Left renal pelvis (tissue), 4 donors: ENCODE measurements around the gene RFC5. TPM values are rescaled to one million over a fixed set of nuclear protein-coding genes. Genes with fewer than 3 reads are reported as not detected.
"Not testable (repeated sequence)": the region's sequence is repeated elsewhere in the genome, so short reads cannot be mapped to it uniquely, and the experiment has no call there.

Experiments
- DNase-seq, 4 donors: peaks; one replicate each; pipeline ENCODE4 v3.0.0-alpha.2; 2013; ENCODE audit warnings: low read depth in 4 of 4, low spot score in 3 of 4
- polyA plus RNA-seq, 4 donors: library from polyadenylated mRNA; unstranded; fragments of 120-200 nt; gene quantifications; one replicate each; pipeline ENCODE4 v1.2.1, GENCODE V29; 2013; ENCODE audit not compliant: insufficient read length in 4 of 4

RFC5 gene, protein sequence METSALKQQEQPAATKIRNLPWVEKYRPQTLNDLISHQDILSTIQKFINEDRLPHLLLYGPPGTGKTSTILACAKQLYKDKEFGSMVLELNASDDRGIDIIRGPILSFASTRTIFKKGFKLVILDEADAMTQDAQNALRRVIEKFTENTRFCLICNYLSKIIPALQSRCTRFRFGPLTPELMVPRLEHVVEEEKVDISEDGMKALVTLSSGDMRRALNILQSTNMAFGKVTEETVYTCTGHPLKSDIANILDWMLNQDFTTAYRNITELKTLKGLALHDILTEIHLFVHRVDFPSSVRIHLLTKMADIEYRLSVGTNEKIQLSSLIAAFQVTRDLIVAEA
- polyA plus RNA-seq, result 10 to 100 TPM; 29.3 to 41.4 (median 37.7) TPM

GRCh38 chr12:118016424-118017264 is at the start of gene RFC5:
Gene RFC5 (plus strand): TSS chr12:118016703. CDS start chr12:118016828, 125 bp downstream.
- peak; percentile 86 to 94 (median 92) for DNase-seq

DNA sequence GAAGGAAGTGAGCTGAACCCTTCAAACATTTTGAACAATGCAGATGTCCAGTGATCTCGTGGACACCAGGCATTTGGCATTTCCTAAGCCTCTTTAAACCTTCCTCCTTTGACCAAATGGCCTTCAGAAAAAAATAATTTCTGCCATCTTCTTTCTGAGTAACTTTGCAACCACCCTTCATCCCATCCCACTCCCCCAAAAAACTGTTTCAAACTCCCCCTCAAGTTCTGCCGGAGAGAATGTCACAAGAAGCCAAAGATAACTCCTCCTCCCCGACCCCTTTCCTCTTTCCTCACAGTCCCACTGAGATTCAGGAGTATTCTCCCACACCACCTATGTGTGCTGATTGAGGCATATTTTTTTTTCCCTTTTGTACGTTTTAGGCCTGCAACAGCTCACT is 49.5 kb upstream of the RFC5 start:
- no peak for DNase-seq

GRCh38 chr12:117967512-117967911 is 49.0 kb upstream of the RFC5 start:
- DNase-seq, result no peak

- no peak for DNase-seq
These were observed 48.2 kb upstream of the RFC5 start for GRCh38 chr12:117968151-117968789.

GRCh38 chr12:117968826-117969659 is 47.5 kb upstream of the RFC5 start, which contains the start of gene KSR2:
Gene KSR2 (minus strand): TSS chr12:117968990. CDS start chr12:117968255, 735 bp downstream.
- DNase-seq, result peak; percentile 27 to 63 (median 52)

DNA sequence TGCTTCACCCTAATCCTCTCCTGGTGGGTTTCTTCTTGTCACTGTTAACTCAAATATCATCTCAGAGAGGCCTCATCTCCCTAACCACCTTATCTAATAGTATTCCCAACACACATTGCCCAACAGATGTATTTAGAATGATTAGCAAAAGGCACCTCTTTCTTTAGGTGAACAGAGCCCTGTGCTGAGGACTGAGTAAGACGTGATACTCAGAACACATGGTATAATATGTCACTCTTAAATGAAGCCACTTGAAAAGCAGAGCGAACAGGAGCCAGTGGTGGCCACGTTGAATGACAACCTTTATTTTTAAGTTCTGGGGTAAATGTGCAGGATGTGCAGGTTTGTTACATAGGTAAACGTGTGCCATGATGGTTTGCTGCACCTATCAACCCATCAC is 46.2 kb upstream of the RFC5 start:
- DNase-seq, result no peak

- no peak for DNase-seq
These were observed 44.2 kb upstream of the RFC5 start for GRCh38 chr12:117972301-117972700.

GRCh38 chr12:117975006-117975405 is 41.5 kb upstream of the RFC5 start:
- DNase-seq, result no peak

- DNase-seq, result no peak
These were observed 39.1 kb upstream of the RFC5 start for GRCh38 chr12:117977373-117977772.

DNA sequence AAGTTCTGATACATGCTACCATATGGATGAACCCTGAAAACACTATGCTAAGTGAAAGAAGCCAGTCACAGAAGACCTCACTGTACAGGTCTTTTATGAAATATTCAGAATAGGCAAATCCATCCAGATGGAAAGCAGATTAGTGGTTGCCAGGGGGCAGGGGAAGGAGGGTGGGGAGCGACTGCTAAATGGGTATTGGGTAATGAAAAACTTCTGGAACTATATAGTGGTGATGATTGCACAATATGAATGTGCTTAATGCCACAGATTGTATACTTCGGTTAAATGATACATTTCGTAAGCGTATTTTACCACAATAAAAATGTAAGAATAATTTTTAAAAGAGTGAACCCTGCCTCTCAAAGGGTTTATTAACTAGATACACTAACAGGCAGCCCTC is 35.9 kb upstream of the RFC5 start:
- no peak for DNase-seq

GRCh38 chr12:117981267-117981666 is 35.2 kb upstream of the RFC5 start:
- DNase-seq, result no peak

- DNase-seq, result no peak
These were observed 31.3 kb upstream of the RFC5 start for GRCh38 chr12:117985182-117985581.

GRCh38 chr12:117986705-117987469 is 29.6 kb upstream of the RFC5 start:
- no peak for DNase-seq

- DNase-seq, result no peak
These were observed 21.7 kb upstream of the RFC5 start for GRCh38 chr12:117994551-117995438.

- DNase-seq, result no peak
These were observed 17.8 kb upstream of the RFC5 start for GRCh38 chr12:117998719-117999118.

- DNase-seq, result not testable (repeated sequence)
These were observed 16.7 kb upstream of the RFC5 start for GRCh38 chr12:117999806-118000205.

- no peak for DNase-seq
These were observed 5.6 kb upstream of the RFC5 start for GRCh38 chr12:118010903-118011302.

DNA sequence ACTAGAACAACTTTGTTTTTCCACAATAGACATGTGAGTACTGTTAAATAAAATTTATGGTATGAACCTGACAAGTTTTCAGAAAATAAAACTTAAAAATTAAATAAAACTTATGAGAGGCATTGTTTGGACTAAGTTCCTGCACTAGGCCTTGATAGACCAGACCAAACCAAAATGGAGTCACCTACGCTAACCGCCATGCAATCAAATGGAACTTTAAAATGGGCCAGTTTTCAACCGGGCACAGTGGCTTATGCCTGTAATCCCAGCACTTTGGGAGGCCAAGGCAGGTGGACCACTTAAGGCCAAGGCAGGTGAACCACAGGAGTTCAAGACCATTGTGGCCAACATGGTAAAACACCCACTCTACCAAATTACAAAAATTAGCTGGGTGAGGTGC is 5.1 kb upstream of the RFC5 start:
- DNase-seq, result no peak

- no peak for DNase-seq
These were observed 4.5 kb upstream of the RFC5 start for GRCh38 chr12:118011961-118012360.
